Kidney epithelial cell (primary cell): ENCODE results near the gene CARD19. TPM values are rescaled to one million over a fixed set of nuclear protein-coding genes. Genes with fewer than 3 reads are reported as not detected.

Experiments
- DNase-seq: peaks from one replicate; pipeline ENCODE4 v3.0.0-alpha.2; 2010; ENCODE audit warnings: low read depth
- H3K27me3 ChIP-seq: 2 replicates; pipeline ENCODE4 v1.6.0; 2011; ENCODE audit warnings: low read length; ENCODE audit not compliant: control insufficient read depth, insufficient read depth
- H3K36me3 ChIP-seq: 2 replicates; pipeline ENCODE4 v1.5.1; 2011; ENCODE audit warnings: low read length; ENCODE audit not compliant: control insufficient read depth, insufficient read depth
- H3K4me3 ChIP-seq: 2 replicates; pipeline ENCODE4 v1.5.1; 2011; ENCODE audit warnings: low read depth, mild to moderate bottlenecking, control low read depth, low read length
- total RNA-seq: library from RNA; depleted of rRNA; stranded (reverse); fragments of >200 nt; gene quantifications from 2 replicates; pipeline ENCODE4 v1.2.3, GENCODE V29; 2015
- TF ChIP-seq, protein P1 (sequence below): IDR thresholded peaks from 2 replicates; pipeline ENCODE4 v1.5.1; 2011; ENCODE audit warnings: mild to moderate bottlenecking, moderate library complexity, low read length, control low read depth, inconsistent platforms; ENCODE audit not compliant: insufficient read depth, poor library complexity, severe bottlenecking

The CARD19 gene
- total RNA-seq, 1 donor from 2014 or later = 32.6 TPM

DNA sequence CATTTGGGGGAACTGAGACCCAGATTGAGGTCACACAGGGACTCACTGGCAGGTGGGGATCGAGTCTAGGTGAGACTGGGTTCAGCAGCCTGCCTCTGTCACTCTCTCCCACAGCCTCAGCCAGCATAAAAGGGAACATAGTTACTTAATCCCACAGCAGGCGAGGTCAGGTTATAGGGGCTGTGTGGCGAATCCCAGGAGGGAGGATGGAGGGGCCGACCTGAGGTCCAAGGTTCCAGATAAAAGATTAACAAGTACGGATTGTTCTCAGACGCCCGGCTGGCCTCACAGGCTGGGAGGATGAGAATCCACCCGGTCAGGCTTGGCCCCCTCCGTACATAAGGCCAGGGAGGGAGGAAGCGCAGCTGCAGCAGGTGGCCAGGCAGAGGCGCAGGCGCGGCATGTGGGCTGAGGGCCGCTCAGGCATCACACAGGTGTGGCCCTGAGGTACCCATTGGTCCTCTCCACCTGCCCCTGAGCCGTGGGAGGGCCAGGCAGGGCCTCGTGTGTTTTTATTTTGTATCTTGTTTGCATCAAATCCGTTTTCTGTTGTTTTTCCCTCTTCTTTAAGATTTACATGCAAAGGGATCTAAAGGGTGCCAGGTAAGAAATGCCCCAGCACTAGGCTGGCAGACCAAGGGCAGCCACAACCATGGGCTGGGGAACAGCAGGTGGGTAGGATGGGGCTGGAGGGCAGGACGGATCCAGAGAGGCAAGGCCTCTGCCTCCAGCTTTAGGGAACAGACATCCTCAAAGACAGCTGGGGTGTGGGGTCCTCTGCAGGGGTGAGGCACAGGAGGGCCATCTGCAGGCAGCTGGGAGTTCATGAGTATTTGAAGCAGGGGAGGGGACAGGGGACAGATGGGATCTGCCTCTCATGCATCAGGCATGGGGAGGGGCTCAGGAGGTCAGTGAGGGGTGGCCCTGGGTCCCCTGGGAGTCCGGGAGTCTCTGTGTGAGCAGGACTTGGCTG is 33.9 kb upstream of the CARD19 start:
- TF ChIP-seq, protein P1, sequence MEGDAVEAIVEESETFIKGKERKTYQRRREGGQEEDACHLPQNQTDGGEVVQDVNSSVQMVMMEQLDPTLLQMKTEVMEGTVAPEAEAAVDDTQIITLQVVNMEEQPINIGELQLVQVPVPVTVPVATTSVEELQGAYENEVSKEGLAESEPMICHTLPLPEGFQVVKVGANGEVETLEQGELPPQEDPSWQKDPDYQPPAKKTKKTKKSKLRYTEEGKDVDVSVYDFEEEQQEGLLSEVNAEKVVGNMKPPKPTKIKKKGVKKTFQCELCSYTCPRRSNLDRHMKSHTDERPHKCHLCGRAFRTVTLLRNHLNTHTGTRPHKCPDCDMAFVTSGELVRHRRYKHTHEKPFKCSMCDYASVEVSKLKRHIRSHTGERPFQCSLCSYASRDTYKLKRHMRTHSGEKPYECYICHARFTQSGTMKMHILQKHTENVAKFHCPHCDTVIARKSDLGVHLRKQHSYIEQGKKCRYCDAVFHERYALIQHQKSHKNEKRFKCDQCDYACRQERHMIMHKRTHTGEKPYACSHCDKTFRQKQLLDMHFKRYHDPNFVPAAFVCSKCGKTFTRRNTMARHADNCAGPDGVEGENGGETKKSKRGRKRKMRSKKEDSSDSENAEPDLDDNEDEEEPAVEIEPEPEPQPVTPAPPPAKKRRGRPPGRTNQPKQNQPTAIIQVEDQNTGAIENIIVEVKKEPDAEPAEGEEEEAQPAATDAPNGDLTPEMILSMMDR = peak; percentile 18
- no peak for DNase-seq
- Histone ChIP-seq H3K27me3 (peaks cover 3% of the 10 kb centered on the region), H3K4me3 (no peak overlapping the region), H3K36me3 (no peaks in the 10 kb centered on the region)

DNA sequence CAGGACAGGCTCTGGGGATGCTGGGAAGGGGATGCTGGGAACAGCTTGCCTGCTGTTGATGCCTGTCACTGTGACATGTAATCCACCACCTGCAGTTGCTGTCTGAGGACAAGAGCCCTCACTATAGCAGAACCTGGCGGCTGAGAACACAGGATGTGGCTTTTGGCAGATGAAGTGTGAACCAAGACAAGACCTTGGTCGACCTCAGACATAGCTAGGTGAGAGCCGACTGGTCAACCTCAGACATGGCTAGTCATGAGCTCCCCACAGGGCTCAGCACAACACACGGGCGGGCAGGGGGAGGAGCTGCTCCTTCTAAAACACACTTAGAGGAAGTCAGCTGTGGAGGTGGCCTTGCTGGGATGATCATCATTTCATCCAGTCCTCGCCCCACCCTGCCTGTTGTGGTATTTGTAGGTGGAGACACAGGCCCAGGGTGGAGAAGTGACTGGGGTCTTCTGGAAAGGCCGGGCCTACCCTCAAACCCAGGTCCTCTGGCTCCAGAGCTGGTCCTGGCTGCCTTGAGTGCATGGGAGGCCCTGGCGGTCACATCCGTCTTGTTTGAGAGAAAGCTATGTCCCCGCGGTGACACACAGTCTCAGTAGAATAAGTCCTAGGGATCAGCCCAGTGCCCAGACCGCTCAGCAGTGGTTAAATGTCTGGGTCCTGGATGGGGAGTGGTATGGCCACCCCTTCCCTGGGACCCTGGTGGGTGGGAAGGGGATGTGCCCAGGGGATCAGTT is 31.5 kb upstream of the CARD19 start:
- no peak for DNase-seq
- TF ChIP-seq, protein P1 = no peak
- Histone ChIP-seq H3K36me3 (no peaks in the 10 kb centered on the region), H3K27me3 (peaks cover 2% of the 10 kb centered on the region), H3K4me3 (no peak overlapping the region)

DNA sequence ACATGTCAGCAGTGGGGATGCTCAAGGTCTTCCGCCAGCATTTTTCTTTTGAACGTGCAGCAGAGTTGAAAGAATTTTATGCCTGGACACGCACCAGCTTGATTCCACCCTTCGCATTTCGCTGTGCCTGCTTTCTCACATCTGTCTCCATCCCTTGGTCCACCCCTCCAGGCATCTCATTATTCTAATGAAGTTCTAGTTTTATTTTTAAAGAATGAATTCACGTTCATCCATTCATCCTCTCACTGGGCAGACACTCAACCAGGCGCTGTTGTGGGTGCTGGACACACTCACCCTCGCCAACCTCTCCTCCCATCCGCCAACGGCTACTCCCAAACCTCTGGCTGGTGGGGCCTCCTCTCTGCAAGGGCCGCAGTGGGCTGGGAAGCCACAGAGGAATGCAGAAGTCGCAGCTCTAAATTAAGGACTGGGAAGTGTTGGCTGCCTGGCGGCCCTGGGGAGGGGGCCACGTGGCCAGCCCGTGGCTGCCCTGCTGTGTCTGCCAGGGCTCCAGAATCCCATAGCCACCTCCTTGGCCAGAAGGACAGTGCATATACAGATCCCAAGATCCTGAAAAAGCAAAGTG is 30.8 kb upstream of the CARD19 start:
- Histone ChIP-seq H3K4me3 (no peak overlapping the region), H3K27me3 (no peaks in the 10 kb centered on the region), H3K36me3 (no peaks in the 10 kb centered on the region)
- TF ChIP-seq, protein P1 = no peak
- no peak for DNase-seq

DNA sequence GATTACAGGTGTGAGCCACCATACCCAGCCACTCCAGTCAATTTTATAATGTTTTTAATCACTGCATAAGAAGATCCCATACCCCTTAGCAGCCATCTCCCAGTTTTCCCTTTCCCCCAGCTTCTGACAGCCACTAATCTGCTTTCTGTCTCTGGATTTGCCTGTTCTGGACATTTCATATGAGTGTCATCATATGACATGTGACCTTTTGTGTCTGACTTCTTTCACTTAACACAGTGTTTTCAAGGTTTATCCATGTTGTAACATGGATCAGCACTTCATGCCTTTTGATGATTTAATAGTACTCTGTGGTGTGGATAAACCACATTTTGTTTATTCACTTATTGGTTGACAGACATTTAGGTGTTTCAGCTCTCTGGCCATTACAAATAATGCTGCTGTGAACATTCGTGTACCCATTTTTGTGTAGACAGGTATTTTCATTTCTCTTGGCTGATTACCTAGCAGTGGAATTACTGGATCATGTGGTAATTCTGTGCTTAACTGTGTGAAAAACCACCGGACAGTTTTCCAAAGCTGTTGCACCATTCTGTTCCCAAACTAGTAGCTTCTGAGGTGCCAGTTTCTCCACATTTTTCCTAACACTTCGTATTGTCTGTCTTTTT is 28.9 kb upstream of the CARD19 start:
- no peak overlapping the region for H3K4me3 ChIP-seq
- TF ChIP-seq, protein P1 = no peak
- DNase-seq = no peak
- no peaks in the 10 kb centered on the region for H3K36me3 ChIP-seq
- H3K27me3 ChIP-seq = no peaks in the 10 kb centered on the region

DNA sequence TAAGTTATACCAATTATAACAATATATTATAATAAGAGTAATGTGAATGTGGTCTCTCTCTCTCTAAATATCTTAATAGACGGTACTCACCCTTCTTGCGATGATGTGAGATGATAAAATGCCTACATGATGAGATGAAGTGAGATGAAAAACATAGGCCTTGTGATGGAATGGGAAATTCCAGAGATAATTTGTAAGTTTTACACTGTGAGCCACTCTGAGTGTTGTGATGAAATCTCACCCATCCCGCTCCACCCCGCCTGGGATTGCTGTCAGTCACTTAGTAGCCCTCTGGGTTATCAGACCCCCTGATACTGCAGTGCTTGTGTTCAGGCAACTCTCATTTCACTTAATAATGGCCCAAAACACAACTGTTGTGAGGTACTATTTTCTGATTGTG is 27.1 kb upstream of the CARD19 start:
- TF ChIP-seq, protein P1 = no peak
- Histone ChIP-seq H3K4me3 (no peak overlapping the region), H3K27me3 (no peaks in the 10 kb centered on the region), H3K36me3 (no peaks in the 10 kb centered on the region)
- DNase-seq = no peak
